8988T (cell line): ENCODE measurements around the gene CPNE2.

ENCODE experiments used
- DNase-seq: peaks from one replicate; pipeline ENCODE4 v3.0.0; 2011

Gene CPNE2

GRCh38 chr16:57127037-57127763 is 34.8 kb downstream of the CPNE2 start:
- DNase-seq: no peak

GRCh38 chr16:57127836-57128235 is 35.5 kb downstream of the CPNE2 start:
- DNase-seq: no peak

GRCh38 chr16:57128771-57129389 is 36.5 kb downstream of the CPNE2 start:
- DNase-seq: no peak

- no peak for DNase-seq
These were observed 38.6 kb downstream of the CPNE2 start for GRCh38 chr16:57130950-57131321.

- no peak for DNase-seq
These were observed 39.1 kb downstream of the CPNE2 start for GRCh38 chr16:57131351-57131970.

- DNase-seq: no peak
These were observed 40.1 kb downstream of the CPNE2 start for GRCh38 chr16:57132470-57132869.

GRCh38 chr16:57133031-57133430 is 40.6 kb downstream of the CPNE2 start:
- no peak for DNase-seq

GRCh38 chr16:57133886-57134285 is 41.5 kb downstream of the CPNE2 start:
- DNase-seq: no peak

GRCh38 chr16:57134982-57135381 is 42.6 kb downstream of the CPNE2 start:
- DNase-seq: no peak

- DNase-seq: no peak
These were observed 44.7 kb downstream of the CPNE2 start for GRCh38 chr16:57137043-57137442.

- DNase-seq: no peak
These were observed 45.3 kb downstream of the CPNE2 start for GRCh38 chr16:57137566-57138273.

- DNase-seq: no peak
These were observed 46.0 kb downstream of the CPNE2 start for GRCh38 chr16:57138281-57138935.

GRCh38 chr16:57140931-57141668 is 48.7 kb downstream of the CPNE2 start:
- no peak for DNase-seq

- no peak for DNase-seq
These were observed 49.6 kb downstream of the CPNE2 start for GRCh38 chr16:57141822-57142631.

GRCh38 chr16:57143149-57143921 is 51.0 kb downstream of the CPNE2 start:
- no peak for DNase-seq

- no peak for DNase-seq
These were observed 51.6 kb downstream of the CPNE2 start for GRCh38 chr16:57144027-57144426.

GRCh38 chr16:57145046-57146021 is 53.0 kb downstream of the CPNE2 start:
- no peak for DNase-seq

GRCh38 chr16:57146040-57146647 is 53.8 kb downstream of the CPNE2 start:
- DNase-seq: peak; percentile 36

GRCh38 chr16:57146735-57147134 is 54.4 kb downstream of the CPNE2 start:
- peak; percentile 87 for DNase-seq
